CD4-positive, alpha-beta T cell treated with Interleukin-15 for 1 hour (primary cell): ENCODE data around the gene EPHB2.

Source experiments
- DNase-seq: peaks from one replicate; pipeline ENCODE4 v3.0.0-alpha.2; 2020

The EPHB2 gene

DNA sequence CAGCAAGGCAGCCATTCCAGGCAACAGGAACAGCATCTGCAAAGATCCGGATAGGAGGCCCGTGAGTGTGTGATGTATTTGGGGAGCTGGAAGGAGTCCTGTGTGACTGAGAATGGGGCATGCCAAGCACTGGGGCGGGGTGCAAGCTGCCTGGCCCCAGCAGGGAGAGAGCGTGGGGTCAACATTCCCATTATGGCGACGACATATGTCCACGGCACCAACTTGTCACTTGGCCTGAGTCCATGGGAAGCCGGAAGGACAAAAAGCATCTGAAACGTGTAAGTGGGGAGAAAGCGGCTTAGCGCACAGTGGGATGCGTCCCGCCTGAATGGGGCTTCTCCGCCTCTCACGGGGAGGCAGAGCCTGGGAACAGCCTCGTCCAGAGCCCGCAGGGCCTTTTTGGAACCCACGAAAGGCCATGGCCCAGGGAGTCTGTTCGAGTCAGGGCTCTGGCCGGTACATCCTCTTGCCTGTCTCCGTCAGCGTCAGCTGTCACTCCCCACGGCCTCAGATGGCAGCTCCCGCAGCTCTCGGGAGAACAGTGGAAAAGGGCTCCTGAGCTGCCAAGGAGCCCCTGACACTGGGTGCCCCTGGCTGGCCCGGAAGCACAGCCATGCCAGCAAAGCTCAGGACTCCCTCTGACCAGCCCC is 12.4 kb downstream of the EPHB2 start:
- no peak for DNase-seq

DNA sequence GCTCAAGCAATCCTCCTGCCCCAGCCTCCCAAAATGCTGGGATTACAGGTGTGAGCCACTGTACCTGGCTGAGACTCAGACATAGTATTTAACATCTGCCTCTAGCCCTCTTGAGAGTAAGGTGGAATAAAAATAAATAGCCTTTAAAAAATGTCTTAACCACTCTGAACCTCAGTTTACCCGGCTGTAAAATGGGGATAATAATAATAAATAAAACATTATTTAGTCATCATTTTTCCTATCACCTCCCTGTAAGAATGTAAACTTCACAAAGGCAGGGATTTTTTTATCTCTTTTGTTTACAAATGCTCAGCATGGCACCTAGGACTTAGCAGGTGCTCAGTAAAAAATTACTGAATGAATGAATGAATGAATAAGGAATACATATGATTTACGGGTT is 17.2 kb downstream of the EPHB2 start:
- DNase-seq: no peak

- no peak for DNase-seq
Observed at GRCh38 chr1:22728751-22729399, 18.2 kb downstream of the EPHB2 start.

GRCh38 chr1:22729400-22729773 is 18.7 kb downstream of the EPHB2 start:
- DNase-seq: no peak

- DNase-seq: no peak
Observed at GRCh38 chr1:22729912-22730311, 19.3 kb downstream of the EPHB2 start.

- DNase-seq: no peak
Observed at GRCh38 chr1:22731924-22732720, 21.5 kb downstream of the EPHB2 start.

GRCh38 chr1:22733643-22734042 is 23.0 kb downstream of the EPHB2 start:
- no peak for DNase-seq

GRCh38 chr1:22736501-22737080 is 26.0 kb downstream of the EPHB2 start:
- no peak for DNase-seq

GRCh38 chr1:22737374-22738068 is 26.9 kb downstream of the EPHB2 start:
- DNase-seq: no peak

DNA sequence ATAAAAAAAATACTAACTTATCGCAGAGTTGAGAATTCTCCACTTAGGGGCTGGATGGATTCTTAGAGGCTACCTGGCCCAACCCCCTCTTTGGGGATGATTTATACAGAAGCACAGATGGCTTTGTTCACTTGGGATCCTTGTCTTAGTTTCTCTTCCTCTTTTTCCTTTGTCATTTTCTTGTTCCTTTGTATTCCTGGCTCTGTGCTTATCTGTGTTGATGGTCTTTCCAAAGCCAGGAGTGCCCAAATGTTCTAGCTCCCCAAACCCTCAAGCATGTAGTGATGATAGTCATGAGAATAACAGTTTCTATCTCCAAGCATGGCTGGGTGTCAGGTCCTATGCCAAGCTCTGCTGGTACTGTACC is 27.4 kb downstream of the EPHB2 start:
- DNase-seq: no peak

DNA sequence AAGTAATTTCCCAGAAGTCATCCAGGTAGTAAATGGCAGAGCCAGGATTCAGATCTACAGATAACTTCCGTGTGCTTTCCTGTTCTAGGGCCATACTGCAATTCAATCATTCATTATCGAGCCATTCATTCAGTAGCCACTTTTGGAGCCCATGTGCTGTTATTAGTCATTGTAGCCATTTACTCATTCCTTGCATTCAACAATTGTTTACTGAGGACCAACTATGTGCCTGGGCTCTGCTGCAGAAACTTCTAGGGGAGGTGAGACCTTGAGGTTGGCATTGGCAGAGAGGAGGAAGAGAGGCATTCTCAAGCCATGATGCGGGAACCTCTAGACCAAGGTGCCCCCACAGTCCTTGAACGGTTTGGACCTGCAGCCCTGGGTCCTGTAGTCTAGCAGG is 27.9 kb downstream of the EPHB2 start:
- no peak for DNase-seq

GRCh38 chr1:22739648-22740385 is 29.2 kb downstream of the EPHB2 start:
- DNase-seq: no peak

DNA sequence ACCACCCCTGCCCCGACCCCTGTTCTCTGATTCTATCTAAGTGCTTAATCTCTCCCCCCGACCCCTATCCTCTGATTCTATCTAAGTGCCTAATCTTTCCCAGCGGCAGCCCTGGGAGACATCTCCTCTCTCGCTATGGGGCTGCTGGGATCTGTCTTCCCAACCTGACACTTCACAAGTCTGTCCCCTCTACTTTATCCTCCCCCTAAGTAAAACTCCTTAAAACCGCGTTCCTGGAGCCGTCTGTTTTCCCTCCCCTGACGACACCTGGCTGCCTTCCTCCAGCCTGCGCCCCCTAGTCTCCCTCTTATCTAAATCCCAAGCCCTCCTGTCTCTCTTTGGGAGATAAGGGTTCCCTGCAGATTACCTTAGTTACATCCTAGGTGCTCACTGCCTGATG is 30.5 kb downstream of the EPHB2 start:
- DNase-seq: no peak

DNA sequence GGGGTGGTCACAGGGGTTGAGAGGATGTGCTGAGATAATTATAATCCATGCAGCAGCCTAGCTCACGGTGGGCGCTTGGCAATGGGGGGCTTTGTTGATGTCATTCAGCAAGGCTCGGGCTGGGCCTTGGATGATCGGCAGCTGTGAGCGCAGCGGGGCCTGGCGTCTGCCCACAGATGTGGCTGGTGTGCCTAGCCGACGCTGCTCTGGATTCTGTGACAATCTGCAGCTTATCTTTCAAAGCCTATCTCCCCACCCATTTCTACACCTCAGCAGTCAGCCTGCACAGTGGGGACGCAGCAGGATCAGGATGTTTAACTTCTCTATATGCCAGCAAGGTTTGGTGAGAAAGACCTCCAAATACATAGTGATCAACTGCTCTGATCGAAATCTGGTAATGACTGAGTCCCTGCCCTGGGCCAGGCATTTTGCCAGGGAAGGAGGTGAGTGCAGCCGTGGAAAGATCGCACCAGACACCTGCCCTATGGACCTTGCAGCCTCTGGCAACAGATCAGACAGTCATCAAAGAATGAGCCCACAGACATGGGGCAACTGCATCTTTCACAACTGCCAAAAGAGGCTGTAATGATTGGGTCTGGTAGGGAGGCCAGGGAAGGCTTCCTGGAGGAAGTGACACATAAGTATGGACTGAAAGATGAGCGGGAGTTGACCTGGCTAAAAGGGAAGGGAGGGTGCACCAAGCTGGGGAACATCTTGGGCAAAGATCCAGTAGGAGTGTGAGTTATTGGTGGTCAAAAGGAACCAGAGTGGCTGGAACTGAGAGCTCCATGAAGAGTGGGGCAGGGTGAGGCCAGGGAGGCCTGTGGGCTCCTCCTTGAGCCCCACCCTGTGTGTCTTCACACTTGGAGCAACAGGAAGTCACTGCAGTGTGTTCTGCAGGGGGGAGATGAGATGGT is 35.3 kb downstream of the EPHB2 start:
- peak; percentile 46 for DNase-seq

GRCh38 chr1:22747021-22747734 is 36.5 kb downstream of the EPHB2 start:
- no peak for DNase-seq

DNA sequence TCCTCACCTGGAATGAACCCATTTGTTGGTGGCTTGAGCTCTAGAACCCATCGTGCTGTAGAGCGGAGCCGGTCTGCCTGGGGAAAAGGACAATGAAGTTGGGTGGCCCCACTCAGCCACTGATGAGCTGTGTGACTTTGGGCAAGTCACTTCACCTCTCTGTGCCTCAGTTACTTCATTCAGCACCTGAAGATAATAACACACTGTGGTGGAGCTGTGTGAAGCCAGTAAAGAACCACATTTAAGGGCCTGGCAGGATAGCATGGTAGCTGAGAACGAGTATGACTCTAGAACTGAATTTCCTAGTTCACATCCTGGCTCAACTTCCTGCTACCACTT is 37.1 kb downstream of the EPHB2 start:
- no peak for DNase-seq

DNA sequence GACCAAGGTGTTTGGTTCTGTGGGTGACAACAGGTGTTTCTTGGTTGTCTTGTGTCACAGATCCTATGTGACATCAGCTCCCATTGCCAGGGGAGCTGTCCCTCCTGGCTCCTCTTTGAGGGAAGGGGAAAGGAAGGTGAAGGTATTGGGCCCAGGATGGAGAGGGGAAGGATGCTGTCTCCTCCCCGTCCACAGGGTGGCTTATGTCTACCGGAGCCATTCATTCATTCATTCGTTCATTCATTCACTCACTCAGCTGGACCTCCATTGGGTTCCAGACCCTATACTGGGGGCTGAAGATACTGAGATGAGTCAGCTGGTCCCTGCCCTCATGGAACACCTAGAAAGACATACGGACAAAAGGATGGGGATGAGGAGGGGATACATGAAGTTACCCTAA is 38.9 kb downstream of the EPHB2 start:
- no peak for DNase-seq

GRCh38 chr1:22749919-22750684 is 39.5 kb downstream of the EPHB2 start:
- DNase-seq: peak; percentile 34

DNA sequence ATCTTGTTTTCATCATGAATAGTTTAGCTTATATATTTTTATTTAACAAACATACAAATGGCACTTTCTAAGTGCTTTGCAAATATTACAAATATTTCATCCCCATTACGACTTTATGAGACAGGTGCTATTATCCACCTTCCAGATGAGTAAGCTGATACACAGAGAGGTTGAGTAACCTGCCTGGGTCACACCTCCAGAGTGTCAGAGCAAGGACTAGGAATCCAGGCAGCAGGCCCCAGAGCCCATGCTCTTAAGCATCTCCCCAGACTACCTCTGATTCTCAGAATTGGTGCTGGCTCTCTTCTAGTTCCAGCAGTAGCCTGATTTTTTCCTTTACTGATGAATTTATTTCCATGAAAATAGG is 40.0 kb downstream of the EPHB2 start:
- no peak for DNase-seq

- no peak for DNase-seq
Observed at GRCh38 chr1:22751124-22751531, 40.5 kb downstream of the EPHB2 start.
